Naive thymus-derived CD4-positive, alpha-beta T cell (primary cell): ENCODE measurements around the gene SPATA16. TPM values are rescaled to one million over a fixed set of nuclear protein-coding genes. Genes with fewer than 3 reads are reported as not detected.
"Not testable (repeated sequence)": the region's sequence is repeated elsewhere in the genome, so short reads cannot be mapped to it uniquely, and the experiment has no call there.

Experiments
- ATAC-seq: fragments of 150-1000 bp; cut with Tn5 transposase; 2 replicates; pipeline ENCODE4 v1.10.0; 2021; ENCODE audit warnings: mild to moderate bottlenecking, moderate library complexity
- CTCF ChIA-PET: fragments of 350-600 bp; sonication (Branson Sonifier 250); formaldehyde crosslinking; loops from one replicate; lab custom pipeline; 2021; ENCODE audit warnings: antibody characterized with exemption; lab: Charles Lee
- POLR2A ChIA-PET: fragments of 350-600 bp; sonication (Branson Sonifier 250); formaldehyde crosslinking; loops from one replicate; lab custom pipeline; 2021; ENCODE audit warnings: antibody characterized with exemption, inconsistent platforms; lab: Charles Lee
- DNase-seq, 9 donors: peaks; one replicate each; pipeline versions ENCODE4 v3.0.0 to v3.0.0-alpha.2; 2020 to 2022; ENCODE audit warnings: mixed read lengths in 1 of 9
- H3K27ac ChIP-seq: one replicate; pipeline ENCODE4 v1.7.0; 2013; ENCODE audit warnings: mild to moderate bottlenecking, low read depth, low read length, moderate library complexity
- H3K27me3 ChIP-seq, 2 donors: one replicate each; pipeline ENCODE4 v1.7.0; 2013; ENCODE audit warnings: low read length in 2 of 2, mild to moderate bottlenecking in 2 of 2, moderate library complexity in 2 of 2; ENCODE audit not compliant: control insufficient read depth in 2 of 2, insufficient read depth in 2 of 2
- H3K36me3 ChIP-seq, 3 experiments: 1 replicate in 2 of 3; 2 replicates in 1 of 3; pipeline ENCODE4 v1.7.0; 2013; ENCODE audit warnings: low read length in 3 of 3, mild to moderate bottlenecking in 3 of 3, moderate library complexity in 1 of 3; ENCODE audit not compliant: insufficient read depth in 3 of 3, control insufficient read depth in 2 of 3
- H3K4me1 ChIP-seq, 2 donors: one replicate each; pipeline ENCODE4 v1.7.0; 2013; ENCODE audit warnings: low read length in 2 of 2, mild to moderate bottlenecking in 2 of 2, moderate library complexity in 1 of 2; ENCODE audit not compliant: control insufficient read depth in 2 of 2, insufficient read depth in 2 of 2
- H3K4me3 ChIP-seq: 2 replicates; pipeline ENCODE4 v1.7.0; 2013; ENCODE audit warnings: mild to moderate bottlenecking, low read length
- H3K9me3 ChIP-seq, 3 experiments: 1 replicate in 2 of 3; 2 replicates in 1 of 3; pipeline ENCODE4 v1.7.0; 2013; ENCODE audit warnings: low read length in 3 of 3; ENCODE audit not compliant: control insufficient read depth in 2 of 3
- H3K27ac Mint-ChIP-seq, 9 donors: one replicate each; pipeline ENCODE4 v1.8.0; 2020 to 2022; ENCODE audit warnings: mixed read lengths in 9 of 9, mild to moderate bottlenecking in 8 of 9, moderate library complexity in 5 of 9, inconsistent platforms in 2 of 9
- H3K27me3 Mint-ChIP-seq, 5 donors: one replicate each; pipeline ENCODE4 v1.8.0; 2021 to 2022; ENCODE audit warnings: mixed read lengths in 5 of 5, mild to moderate bottlenecking in 1 of 5
- H3K36me3 Mint-ChIP-seq, 5 donors: one replicate each; pipeline ENCODE4 v1.8.0; 2020 to 2022; ENCODE audit warnings: mixed read lengths in 5 of 5, mild to moderate bottlenecking in 3 of 5, inconsistent platforms in 1 of 5
- H3K4me1 Mint-ChIP-seq, 7 donors: one replicate each; pipeline ENCODE4 v1.8.0; 2020 to 2022; ENCODE audit warnings: mixed read lengths in 7 of 7, mild to moderate bottlenecking in 3 of 7, inconsistent platforms in 1 of 7
- H3K4me3 Mint-ChIP-seq, 10 donors: one replicate each; pipeline ENCODE4 v1.8.0; 2020 to 2022; ENCODE audit warnings: mild to moderate bottlenecking in 10 of 10, mixed read lengths in 10 of 10, moderate library complexity in 6 of 10, inconsistent platforms in 2 of 10
- H3K9me3 Mint-ChIP-seq, 11 donors: one replicate each; pipeline ENCODE4 v1.8.0; 2020 to 2022; ENCODE audit warnings: mixed read lengths in 11 of 11, mild to moderate bottlenecking in 4 of 11, inconsistent platforms in 1 of 11, moderate library complexity in 1 of 11
- intact Hi-C, 2 donors: fragments of 100-400 bp; cut with micrococcal nuclease; formaldehyde crosslinking; loops; one replicate each; pipeline ENCODE4 v1.15.1; 2023
- polyA plus RNA-seq, 2 donors: library from polyadenylated mRNA; unstranded; fragments of 300-500 nt; fragmentation: Illumina TruSeq; gene quantifications; one replicate each; pipeline ENCODE4 v1.2.3, GENCODE V29; 2021
- total RNA-seq, 6 experiments: library from RNA in 5 of 6; stranded (reverse) in 5 of 6; gene quantifications; 1 replicate in 5 of 6; 2 replicates in 1 of 6; pipeline ENCODE4 v1.2.3 and lab custom pipeline; 2021 to 2026

The SPATA16 gene
- total and polyA plus RNA-seq, 7 experiments from 2014 or later: not detected

DNA sequence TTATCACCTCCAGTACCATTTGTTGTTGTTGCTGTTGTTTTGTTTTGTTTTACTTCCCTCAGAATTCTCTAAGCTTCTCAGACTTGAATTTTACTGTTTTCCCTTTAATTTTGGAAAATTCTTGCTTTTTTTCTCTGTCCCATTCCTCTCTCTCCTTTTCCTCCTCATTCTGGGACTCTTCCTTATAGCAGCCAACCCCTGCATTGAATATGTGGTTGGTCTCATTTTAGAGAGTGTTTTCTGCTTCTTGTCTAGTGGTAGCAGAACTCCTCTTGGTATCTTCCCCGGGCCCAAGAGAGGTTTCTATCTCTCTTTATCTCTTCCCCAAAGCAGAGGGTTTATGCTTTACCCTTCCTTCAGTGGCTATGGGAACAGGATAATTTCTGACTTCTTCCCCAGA, 113.6 kb downstream of the SPATA16 start:
- H3K27me3 ChIP-seq: no peaks in the 10 kb centered on the region
- Mint-ChIP-seq H3K27ac (no peak overlapping the region), H3K4me1 (no peaks in the 10 kb centered on the region), H3K27me3 (peaks cover 0 to 2% (median 0%) of the 10 kb centered on the region in 5 donors), H3K4me3 (no peak overlapping the region), H3K36me3 (no peaks in the 10 kb centered on the region), H3K9me3 (peaks cover 0 to 6% (median 0%) of the 10 kb centered on the region in 11 donors)
- ChIA-PET POLR2A (no interaction called here), CTCF (no interaction called here)
- no peaks in the 10 kb centered on the region for H3K4me1 ChIP-seq
- H3K27ac ChIP-seq: no peak overlapping the region
- no peaks in the 10 kb centered on the region for H3K9me3 ChIP-seq
- no peaks in the 10 kb centered on the region for H3K36me3 ChIP-seq
- ATAC-seq (no peak), DNase-seq (no peak)
- intact Hi-C loops: no loop called here
- no peak overlapping the region for H3K4me3 ChIP-seq

DNA sequence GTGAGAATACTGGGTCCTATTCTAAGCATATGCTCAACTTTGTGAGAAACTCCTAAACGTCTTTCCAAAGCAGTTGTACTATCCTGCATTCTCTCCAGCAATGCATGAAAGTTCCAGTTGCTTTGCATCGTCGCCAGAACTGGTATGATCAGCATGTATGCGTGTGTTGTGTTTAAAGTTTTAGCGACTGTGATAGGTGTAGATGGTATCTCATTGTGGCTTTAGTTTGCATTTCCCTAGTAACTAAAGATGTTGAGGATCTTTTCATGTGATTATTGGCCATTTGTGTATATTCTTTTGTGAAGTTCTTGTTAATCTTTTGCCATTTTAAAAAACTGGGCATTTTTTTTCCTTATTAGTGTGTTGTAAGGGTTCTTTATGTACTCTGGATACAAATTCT, 115.1 kb downstream of the SPATA16 start:
- Histone ChIP-seq H3K4me1 (no peaks in the 10 kb centered on the region), H3K27me3 (no peaks in the 10 kb centered on the region), H3K36me3 (no peaks in the 10 kb centered on the region), H3K27ac (no peak overlapping the region), H3K9me3 (no peaks in the 10 kb centered on the region), H3K4me3 (no peak overlapping the region)
- no peak overlapping the region for H3K4me3 Mint-ChIP-seq
- peaks cover 0 to 6% (median 0%) of the 10 kb centered on the region in 11 donors for H3K9me3 Mint-ChIP-seq
- no peaks in the 10 kb centered on the region for H3K36me3 Mint-ChIP-seq
- peaks cover 0 to 2% (median 0%) of the 10 kb centered on the region in 5 donors for H3K27me3 Mint-ChIP-seq
- ChIA-PET CTCF (no interaction called here), POLR2A (no interaction called here)
- H3K4me1 Mint-ChIP-seq: no peaks in the 10 kb centered on the region
- ATAC-seq: no peak
- no peak for DNase-seq
- intact Hi-C loops: no loop called here
- no peak overlapping the region for H3K27ac Mint-ChIP-seq

DNA sequence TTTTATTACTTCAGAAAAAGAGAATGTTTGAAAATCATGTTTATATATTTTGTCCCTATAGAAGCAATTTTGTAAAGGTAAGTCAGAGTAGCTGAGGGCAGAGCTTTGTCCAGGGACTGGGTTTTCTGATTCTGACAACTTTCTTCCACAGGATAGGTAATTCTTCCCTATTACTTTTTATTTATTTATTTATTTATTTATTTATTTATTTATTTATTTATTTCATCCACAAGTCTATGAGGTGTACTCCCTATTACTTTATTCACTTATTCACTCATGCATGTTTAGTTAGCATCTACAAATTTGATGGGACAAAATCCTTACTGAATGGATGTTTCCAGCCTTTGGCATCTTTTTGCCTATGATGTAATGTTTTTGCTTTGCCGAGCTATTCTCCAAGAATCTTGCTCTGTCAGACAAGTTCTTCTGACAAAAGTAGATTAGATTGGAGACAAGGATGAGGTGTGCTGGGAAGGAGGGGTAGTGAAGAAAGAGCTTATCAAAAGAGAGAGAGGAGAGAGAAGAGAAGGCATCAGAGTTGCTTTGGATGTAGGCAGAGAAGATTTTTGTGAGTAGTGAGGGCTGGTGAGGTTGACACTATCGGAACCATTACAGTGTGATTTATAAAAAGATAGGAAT, 119.4 kb downstream of the SPATA16 start:
- Histone ChIP-seq H3K36me3 (no peaks in the 10 kb centered on the region), H3K27ac (no peak overlapping the region), H3K4me1 (no peaks in the 10 kb centered on the region), H3K4me3 (no peak overlapping the region), H3K27me3 (no peaks in the 10 kb centered on the region), H3K9me3 (no peaks in the 10 kb centered on the region)
- ChIA-PET CTCF (no interaction called here), POLR2A (no interaction called here)
- no peaks in the 10 kb centered on the region for H3K4me1 Mint-ChIP-seq
- ATAC-seq (no peak), DNase-seq (no peak)
- no peaks in the 10 kb centered on the region for H3K27me3 Mint-ChIP-seq
- no peaks in the 10 kb centered on the region for H3K36me3 Mint-ChIP-seq
- H3K4me3 Mint-ChIP-seq: no peak overlapping the region
- H3K9me3 Mint-ChIP-seq: peaks cover 0 to 6% (median 0%) of the 10 kb centered on the region in 11 donors
- intact Hi-C loops: no loop called here
- no peak overlapping the region for H3K27ac Mint-ChIP-seq

DNA sequence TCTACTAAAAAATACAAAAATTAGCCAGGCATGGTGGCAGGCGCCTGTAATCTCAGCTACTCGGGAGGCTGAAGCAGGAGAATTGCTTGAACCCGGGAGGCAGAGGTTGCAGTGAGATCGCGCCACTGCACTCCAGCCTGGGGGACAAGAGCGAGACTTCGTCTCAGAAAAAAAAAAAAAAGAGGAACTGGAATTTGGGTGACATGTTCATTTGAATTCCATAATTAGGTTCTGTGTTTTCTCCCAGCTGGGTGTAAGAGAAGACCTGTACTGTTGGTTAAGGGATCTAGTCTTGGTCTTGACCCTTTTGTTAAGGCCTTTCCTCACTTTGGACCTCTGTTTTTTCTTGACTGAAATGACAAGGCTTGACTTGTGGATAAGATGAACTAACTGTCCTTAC, 120.9 kb downstream of the SPATA16 start:
- H3K27ac ChIP-seq, H3K4me1 Mint-ChIP-seq, H3K4me1 ChIP-seq, ATAC-seq, H3K9me3 ChIP-seq, H3K4me3 ChIP-seq, H3K27ac Mint-ChIP-seq, DNase-seq, POLR2A ChIA-PET, H3K27me3 Mint-ChIP-seq, intact Hi-C loops, H3K9me3 Mint-ChIP-seq, H3K27me3 ChIP-seq, H3K36me3 ChIP-seq, CTCF ChIA-PET, H3K36me3 Mint-ChIP-seq, H3K4me3 Mint-ChIP-seq: not testable (repeated sequence)

DNA sequence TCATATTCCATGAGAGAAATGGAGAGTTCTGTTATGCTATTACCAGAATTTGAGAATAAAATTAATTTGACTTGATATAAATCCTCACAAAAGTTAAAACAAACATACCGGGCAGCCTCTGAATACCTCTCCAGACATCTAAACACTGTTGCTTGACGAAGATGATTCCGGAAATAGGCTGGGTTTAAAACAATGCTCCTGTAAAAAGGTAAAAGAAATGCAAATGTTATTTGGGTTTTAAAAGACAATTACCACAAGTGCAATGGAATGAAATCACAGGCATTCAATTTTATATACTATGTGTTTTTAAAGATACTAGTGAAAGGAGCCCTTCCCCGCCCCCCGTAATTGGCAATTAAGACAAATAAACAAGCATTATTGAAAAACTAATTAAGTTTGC, 121.7 kb downstream of the SPATA16 start:
- POLR2A ChIA-PET: no interaction called here

DNA sequence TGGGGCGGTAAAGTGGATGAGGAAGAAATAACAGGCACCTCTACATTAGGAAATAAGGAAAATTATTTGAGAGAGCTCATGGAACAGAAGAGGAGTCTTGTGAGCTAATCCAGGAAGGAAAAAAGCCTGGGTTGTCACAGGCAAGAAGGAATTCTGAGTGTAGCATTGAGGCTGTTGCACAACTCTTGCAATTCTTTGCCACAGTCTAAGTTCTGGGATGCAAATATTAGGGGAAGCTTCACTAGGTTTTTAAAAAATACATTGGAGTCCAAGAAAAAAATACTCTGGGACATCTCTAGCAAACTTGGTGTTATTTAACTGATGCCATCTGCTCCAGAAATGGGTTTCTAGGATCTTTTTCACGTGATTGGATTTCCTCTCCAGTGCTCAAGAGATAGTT, 122.3 kb downstream of the SPATA16 start:
- Mint-ChIP-seq H3K9me3 (peaks cover 0 to 6% (median 0%) of the 10 kb centered on the region in 11 donors), H3K36me3 (no peaks in the 10 kb centered on the region), H3K4me1 (no peaks in the 10 kb centered on the region), H3K27ac (no peak overlapping the region), H3K4me3 (no peak overlapping the region), H3K27me3 (no peaks in the 10 kb centered on the region)
- no peak overlapping the region for H3K4me3 ChIP-seq
- CTCF ChIA-PET: no interaction called here
- no peaks in the 10 kb centered on the region for H3K4me1 ChIP-seq
- no peaks in the 10 kb centered on the region for H3K27me3 ChIP-seq
- no peak for DNase-seq
- H3K27ac ChIP-seq: no peak overlapping the region
- intact Hi-C loops: no loop called here
- no peak for ATAC-seq
- no peaks in the 10 kb centered on the region for H3K9me3 ChIP-seq
- POLR2A ChIA-PET: no interaction called here
- no peaks in the 10 kb centered on the region for H3K36me3 ChIP-seq

More for the DNA sequence above, 121.7 kb downstream of the SPATA16 start:
- Mint-ChIP-seq H3K4me3 (no peak overlapping the region), H3K36me3 (no peaks in the 10 kb centered on the region), H3K27me3 (no peaks in the 10 kb centered on the region), H3K4me1 (no peaks in the 10 kb centered on the region), H3K27ac (no peak overlapping the region), H3K9me3 (peaks cover 0 to 6% (median 0%) of the 10 kb centered on the region in 11 donors)
- no peaks in the 10 kb centered on the region for H3K4me1 ChIP-seq
- no peaks in the 10 kb centered on the region for H3K9me3 ChIP-seq
- no peak overlapping the region for H3K27ac ChIP-seq
- H3K4me3 ChIP-seq: no peak overlapping the region
- DNase-seq (no peak), ATAC-seq (no peak)
- CTCF ChIA-PET: no interaction called here
- no peaks in the 10 kb centered on the region for H3K36me3 ChIP-seq
- no peaks in the 10 kb centered on the region for H3K27me3 ChIP-seq
- intact Hi-C loops: no loop called here

DNA sequence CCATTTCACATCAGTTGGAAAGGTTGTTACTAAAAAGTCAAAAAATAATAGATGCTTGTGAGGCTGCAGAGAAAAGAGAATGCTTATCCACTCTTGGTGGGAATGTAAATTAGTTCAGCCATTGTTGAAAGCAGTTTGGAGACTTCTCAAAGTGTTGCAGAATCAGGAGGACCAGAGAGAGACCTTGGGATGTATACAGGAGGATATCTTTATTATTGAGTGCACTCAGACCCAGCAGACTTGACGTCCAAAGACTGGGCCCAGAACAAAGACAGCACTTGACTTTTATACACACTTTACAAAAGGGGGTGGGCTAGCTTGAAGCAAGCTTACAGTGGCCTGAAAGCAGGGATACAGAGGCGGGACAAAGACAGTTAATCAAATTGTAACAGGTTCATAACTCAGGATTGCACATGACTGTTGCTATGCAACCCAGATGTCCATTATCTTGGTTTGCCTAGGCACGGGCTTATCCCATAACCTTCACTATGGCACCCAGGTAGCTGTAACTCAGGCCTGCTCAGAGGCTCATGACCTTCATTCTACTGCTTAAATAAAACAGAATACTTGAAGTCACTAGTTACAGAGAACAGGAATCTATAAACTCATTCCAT, 127.7 kb downstream of the SPATA16 start:
- intact Hi-C loops: no loop called here
- Mint-ChIP-seq H3K27ac (no peak overlapping the region), H3K4me1 (no peaks in the 10 kb centered on the region), H3K27me3 (no peaks in the 10 kb centered on the region), H3K36me3 (no peaks in the 10 kb centered on the region), H3K9me3 (peaks cover 0 to 6% (median 0%) of the 10 kb centered on the region in 11 donors), H3K4me3 (no peak overlapping the region)
- CTCF ChIA-PET: no interaction called here
- Histone ChIP-seq H3K27ac (no peak overlapping the region), H3K9me3 (no peaks in the 10 kb centered on the region), H3K36me3 (no peaks in the 10 kb centered on the region), H3K4me1 (no peaks in the 10 kb centered on the region), H3K4me3 (no peak overlapping the region), H3K27me3 (no peaks in the 10 kb centered on the region)
- DNase-seq: no peak
- ATAC-seq: no peak
- POLR2A ChIA-PET: no interaction called here
